Measurements from ENCODE around the gene MICAL2. TPM values are rescaled to one million over a fixed set of nuclear protein-coding genes. Genes with fewer than 3 reads are reported as not detected.
A peak's percentile ranks its signal among the peaks of the same experiment; 100 is the strongest.

Gene MICAL2
- total RNA-seq, 1 donor: 34.2 TPM

- DNase-seq (ENCODE audit: low read depth in 2 of 3, low spot score in 2 of 3): no peak
These were observed 38.1 kb downstream of the MICAL2 start for GRCh38 chr11:12148466-12148865.

GRCh38 chr11:12148882-12149281 lies 38.5 kb downstream of the MICAL2 start:
- DNase-seq (ENCODE audit: low read depth in 2 of 3, low spot score in 2 of 3): no peak

GRCh38 chr11:12149672-12150225 lies 39.4 kb downstream of the MICAL2 start:
- DNase-seq (ENCODE audit: low read depth in 2 of 3, low spot score in 2 of 3): peak in 2 of 3 donors; percentile 42 to 86

- DNase-seq (ENCODE audit: low read depth in 2 of 3, low spot score in 2 of 3): peak in 1 of 3 donors; percentile 36
These were observed 40.5 kb downstream of the MICAL2 start for GRCh38 chr11:12150831-12151382.

GRCh38 chr11:12152321-12152720 lies 41.9 kb downstream of the MICAL2 start:
- peak in 1 of 3 donors; percentile 39 for DNase-seq (ENCODE audit: low read depth in 2 of 3, low spot score in 2 of 3)

GRCh38 chr11:12154871-12155668 lies 44.7 kb downstream of the MICAL2 start:
- no peak for DNase-seq (ENCODE audit: low read depth in 2 of 3, low spot score in 2 of 3)

GRCh38 chr11:12155696-12156095 lies 45.3 kb downstream of the MICAL2 start:
- no peak for DNase-seq (ENCODE audit: low read depth in 2 of 3, low spot score in 2 of 3)

GRCh38 chr11:12156301-12157140 lies 46.1 kb downstream of the MICAL2 start:
- no peak for DNase-seq (ENCODE audit: low read depth in 2 of 3, low spot score in 2 of 3)

GRCh38 chr11:12157241-12157661 lies 46.9 kb downstream of the MICAL2 start:
- DNase-seq (ENCODE audit: low read depth in 2 of 3, low spot score in 2 of 3): peak in 1 of 3 donors; percentile 53

GRCh38 chr11:12158909-12159308 lies 48.5 kb downstream of the MICAL2 start:
- DNase-seq (ENCODE audit: low read depth in 2 of 3, low spot score in 2 of 3): no peak

- DNase-seq (ENCODE audit: low read depth in 2 of 3, low spot score in 2 of 3): peak in 1 of 3 donors; percentile 14
These were observed 49.1 kb downstream of the MICAL2 start for GRCh38 chr11:12159351-12160099.

- no peak for DNase-seq (ENCODE audit: low read depth in 2 of 3, low spot score in 2 of 3)
These were observed 49.8 kb downstream of the MICAL2 start for GRCh38 chr11:12160231-12160630.

- no peak for DNase-seq (ENCODE audit: low read depth in 2 of 3, low spot score in 2 of 3)
These were observed 50.3 kb downstream of the MICAL2 start for GRCh38 chr11:12160680-12161079.

- DNase-seq (ENCODE audit: low read depth in 2 of 3, low spot score in 2 of 3): no peak
These were observed 50.7 kb downstream of the MICAL2 start for GRCh38 chr11:12161137-12161536.

GRCh38 chr11:12161603-12162350 lies 51.4 kb downstream of the MICAL2 start:
- DNase-seq (ENCODE audit: low read depth in 2 of 3, low spot score in 2 of 3): no peak

GRCh38 chr11:12162652-12163051 lies 52.3 kb downstream of the MICAL2 start:
- no peak for DNase-seq (ENCODE audit: low read depth in 2 of 3, low spot score in 2 of 3)

- DNase-seq (ENCODE audit: low read depth in 2 of 3, low spot score in 2 of 3): no peak
These were observed 53.0 kb downstream of the MICAL2 start for GRCh38 chr11:12163181-12163941.

GRCh38 chr11:12164061-12165014 lies 53.9 kb downstream of the MICAL2 start:
- DNase-seq (ENCODE audit: low read depth in 2 of 3, low spot score in 2 of 3): no peak
